GM12874 (cell line): ENCODE results near the gene BBIP1.

Experiments
- TF ChIP-seq, protein P1 (sequence below): IDR thresholded peaks from 2 replicates; pipeline ENCODE4 v1.5.1; 2011; ENCODE audit warnings: low read depth, mild to moderate bottlenecking, control low read depth, low read length, moderate library complexity; ENCODE audit not compliant: insufficient read depth

BBIP1 gene

DNA sequence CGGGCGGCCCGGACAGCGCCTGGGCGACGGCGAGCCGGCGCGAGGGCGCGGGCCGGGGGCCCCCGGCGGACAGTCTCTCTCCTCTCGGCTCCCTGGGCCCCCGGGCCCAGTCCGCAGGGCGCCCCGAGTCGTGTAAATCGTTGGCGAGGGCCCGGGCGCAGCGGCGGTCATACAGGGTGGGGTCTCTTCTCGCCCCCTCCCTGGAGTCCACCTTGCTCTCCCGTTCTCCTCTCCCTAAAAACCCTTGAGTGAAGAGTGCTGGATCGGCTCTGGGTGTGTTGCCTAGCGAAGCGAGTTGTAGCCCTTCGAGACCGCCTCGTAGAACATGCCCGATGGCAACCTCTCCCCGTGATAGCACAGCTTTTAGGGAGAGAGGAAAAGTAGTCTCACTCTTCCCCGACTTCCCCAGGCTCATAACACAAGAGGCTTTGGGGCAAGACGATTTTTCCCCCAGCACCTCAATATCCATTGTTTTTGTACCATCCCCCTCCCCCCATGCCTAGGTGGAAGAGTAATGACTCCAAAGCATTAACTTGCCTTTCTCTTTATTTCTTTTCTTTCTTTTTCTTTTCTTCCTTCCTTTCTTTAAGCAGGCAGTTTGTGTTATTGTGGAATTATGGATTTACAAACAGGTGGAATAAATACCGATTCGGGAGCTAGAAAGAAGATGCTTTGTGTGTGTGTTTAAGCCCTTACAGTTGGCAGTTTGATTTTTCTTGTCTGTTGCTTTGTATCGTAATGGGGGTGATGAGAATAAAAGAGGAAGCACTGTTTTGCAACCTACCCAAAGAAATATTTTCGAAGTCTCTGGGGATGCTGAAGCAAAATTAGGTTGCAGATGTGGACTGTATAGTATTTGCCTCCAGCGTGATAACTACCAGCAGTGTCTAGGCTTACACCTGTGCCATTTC lies 1.2 kb upstream of the BBIP1 start:
- TF ChIP-seq, protein P1, sequence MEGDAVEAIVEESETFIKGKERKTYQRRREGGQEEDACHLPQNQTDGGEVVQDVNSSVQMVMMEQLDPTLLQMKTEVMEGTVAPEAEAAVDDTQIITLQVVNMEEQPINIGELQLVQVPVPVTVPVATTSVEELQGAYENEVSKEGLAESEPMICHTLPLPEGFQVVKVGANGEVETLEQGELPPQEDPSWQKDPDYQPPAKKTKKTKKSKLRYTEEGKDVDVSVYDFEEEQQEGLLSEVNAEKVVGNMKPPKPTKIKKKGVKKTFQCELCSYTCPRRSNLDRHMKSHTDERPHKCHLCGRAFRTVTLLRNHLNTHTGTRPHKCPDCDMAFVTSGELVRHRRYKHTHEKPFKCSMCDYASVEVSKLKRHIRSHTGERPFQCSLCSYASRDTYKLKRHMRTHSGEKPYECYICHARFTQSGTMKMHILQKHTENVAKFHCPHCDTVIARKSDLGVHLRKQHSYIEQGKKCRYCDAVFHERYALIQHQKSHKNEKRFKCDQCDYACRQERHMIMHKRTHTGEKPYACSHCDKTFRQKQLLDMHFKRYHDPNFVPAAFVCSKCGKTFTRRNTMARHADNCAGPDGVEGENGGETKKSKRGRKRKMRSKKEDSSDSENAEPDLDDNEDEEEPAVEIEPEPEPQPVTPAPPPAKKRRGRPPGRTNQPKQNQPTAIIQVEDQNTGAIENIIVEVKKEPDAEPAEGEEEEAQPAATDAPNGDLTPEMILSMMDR = no peak

DNA sequence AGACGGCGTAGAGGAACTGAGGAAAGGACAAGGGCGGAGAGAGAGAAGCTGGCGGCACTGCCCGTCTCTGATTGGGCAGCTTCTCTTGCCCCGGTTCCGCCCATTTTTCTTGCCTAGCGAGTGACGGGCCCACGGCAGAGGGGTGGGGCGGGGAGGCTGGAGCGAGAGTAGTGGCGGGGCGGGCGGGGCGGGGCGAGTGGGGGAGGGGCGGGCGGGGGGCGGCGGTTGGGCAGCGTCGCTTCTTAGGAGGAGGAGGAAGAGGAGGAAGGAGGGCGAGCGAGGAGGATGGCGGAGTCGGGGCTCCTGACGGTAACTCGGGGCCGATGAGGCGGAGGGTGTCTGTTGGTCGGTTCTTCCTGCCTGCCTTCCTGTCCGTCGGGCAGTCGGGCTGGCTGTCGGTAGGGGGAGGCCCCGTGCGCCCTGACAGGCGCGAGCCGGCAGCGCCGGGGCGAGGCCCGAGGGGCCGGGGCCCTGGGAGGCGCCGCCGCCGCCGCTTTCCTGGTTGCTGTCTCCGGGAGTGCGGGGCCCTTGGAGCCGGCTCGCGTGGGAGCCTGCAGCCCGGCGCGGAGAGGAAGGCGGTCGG lies 460 bp upstream of the BBIP1 start, which contains the start of gene SHOC2:
SHOC2 (plus strand) TSS at position 256 of the 583 bp plus-strand sequence. CDS start 44,755 bp downstream, outside the sequence.
- TF ChIP-seq, protein P1 = no peak

DNA sequence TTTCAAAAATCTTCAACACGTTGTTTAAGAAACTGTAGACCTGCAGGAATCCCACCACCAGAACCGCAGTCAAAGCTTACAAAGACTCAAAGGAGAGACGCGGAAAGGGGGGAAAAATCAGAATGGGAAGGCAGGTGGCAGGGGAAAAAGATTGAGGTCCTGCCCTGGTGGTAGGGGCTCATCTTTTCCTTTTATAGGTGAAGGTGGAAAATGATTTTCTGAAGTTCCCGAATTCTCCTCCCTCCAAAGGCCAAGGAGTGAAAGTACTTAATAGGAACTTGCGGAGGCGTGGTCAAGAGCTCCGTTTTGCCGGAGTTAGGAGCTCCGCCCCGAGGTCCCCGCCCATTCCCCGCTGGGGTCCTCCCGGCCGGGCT lies 724 bp downstream of the BBIP1 start:
- TF ChIP-seq, protein P1 = no peak

DNA sequence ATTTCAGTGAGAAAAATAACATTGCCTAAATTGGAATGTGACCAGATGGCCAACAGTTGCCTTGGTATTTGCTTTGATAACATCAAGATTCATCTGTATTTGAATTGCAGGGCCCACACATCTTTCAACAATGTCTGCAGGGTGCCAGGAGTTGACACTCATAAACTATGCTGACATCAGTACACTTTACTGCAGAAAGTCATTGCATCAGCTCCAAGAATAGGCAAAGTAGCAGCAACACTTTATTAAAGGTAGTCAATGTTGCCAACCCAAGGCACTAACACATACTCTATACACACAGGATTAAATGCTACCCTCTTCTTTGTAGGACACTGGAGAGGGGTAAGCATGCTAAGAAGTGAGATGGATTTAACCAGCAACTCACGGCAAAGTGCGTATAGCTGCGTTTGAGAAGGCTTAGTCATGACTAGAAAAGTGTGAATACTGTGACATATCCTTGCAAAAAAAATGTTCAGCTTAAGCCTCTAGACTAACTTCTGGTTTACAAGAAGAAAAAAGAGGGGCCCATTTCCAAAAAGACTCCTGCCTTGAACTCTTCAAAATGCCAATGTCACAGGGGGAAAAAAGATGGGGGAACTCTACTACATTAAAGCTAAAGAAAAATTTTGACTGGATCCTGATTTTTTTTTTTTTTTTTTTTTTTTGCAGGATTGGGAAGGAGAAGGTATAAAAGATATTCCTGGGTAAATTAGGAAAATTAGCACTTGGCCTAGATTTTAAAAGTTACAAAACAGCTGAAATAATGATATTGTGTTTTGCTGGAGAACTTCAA lies 2.2 kb downstream of the BBIP1 start:
- TF ChIP-seq, protein P1 = no peak

DNA sequence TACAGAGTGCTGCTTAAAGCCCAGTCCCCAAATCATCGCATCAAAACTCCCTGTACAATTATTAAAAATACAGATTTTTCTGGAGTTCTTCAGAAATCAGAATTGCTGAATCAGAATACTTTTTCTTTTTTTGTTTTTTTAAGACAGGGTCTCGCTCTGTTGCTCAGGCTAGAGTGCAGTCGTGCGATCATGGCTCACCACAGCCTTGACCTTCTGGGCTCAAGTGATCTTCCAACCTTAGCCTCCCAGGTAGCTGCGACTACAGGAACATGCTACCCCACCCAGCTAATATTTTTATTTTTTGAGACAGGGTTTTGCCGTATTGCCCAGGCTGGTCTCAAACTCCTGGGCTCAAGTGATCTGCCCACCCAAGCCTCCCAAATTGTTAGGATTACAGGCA lies 3.9 kb downstream of the BBIP1 start:
- TF ChIP-seq, protein P1 = no peak

DNA sequence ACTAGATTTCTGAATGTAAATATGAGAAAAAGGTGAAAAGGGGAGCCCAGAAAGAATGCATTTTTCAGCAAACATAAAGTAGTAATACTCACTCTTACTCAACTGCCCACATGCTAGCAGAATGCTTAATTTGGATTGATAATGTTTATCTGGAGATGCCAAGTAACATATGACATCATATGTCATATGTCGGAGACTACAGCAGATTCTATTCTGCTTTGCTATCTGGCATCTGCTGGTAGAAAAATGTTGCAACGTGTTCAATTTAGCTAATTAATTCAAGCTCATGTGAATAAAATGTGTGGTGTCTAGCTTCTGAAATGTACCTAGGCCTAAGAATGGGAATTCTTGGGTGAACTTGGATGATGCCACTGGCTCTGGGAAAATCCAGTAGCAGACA lies 4.5 kb downstream of the BBIP1 start:
- TF ChIP-seq, protein P1 = no peak

DNA sequence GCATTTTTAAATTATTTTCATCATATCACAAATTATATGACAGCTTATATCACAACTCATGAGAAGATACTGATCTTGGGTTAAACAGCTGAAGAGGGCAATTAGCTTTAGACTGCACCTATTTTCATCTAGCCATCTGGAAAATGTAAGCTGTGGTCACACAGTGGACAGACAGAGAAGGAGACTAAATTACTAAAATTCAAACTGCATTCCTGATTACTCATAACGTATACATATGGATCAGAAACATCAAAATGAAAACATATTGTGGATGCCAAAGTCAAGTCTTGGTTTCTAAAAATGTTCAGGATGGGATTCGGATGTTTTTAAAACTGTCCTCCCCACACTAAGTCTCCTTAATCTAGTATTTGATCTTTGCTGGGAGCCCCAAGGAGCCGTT lies 6.6 kb downstream of the BBIP1 start:
- TF ChIP-seq, protein P1 = no peak
